Kidney (tissue), 14 donors: ENCODE measurements around the gene RPS6KB2. TPM values are rescaled to one million over a fixed set of nuclear protein-coding genes. Genes with fewer than 3 reads are reported as not detected.

ENCODE experiments used
- DNase-seq, 5 donors: peaks; one replicate each; pipeline ENCODE4 v3.0.0-alpha.2; 2013 to 2020
- FAIRE-seq: peaks from 2 replicates; lab custom pipeline; 2012; peaks lifted over from hg19 to GRCh38; lab: Jason Lieb, UNC
- H3K27ac ChIP-seq, 2 donors: one replicate each; pipeline ENCODE4 v1.7.0; 2013; ENCODE audit warnings: low read depth in 2 of 2, low read length in 2 of 2, inconsistent platforms in 1 of 2
- H3K27me3 ChIP-seq: one replicate; pipeline ENCODE4 v1.7.1; 2013; ENCODE audit warnings: low read length, inconsistent platforms; ENCODE audit not compliant: control insufficient read depth, insufficient read depth
- H3K36me3 ChIP-seq, 3 donors: one replicate each; pipeline versions ENCODE4 v1.7.0 to v1.7.1; 2013; ENCODE audit warnings: low read length in 3 of 3, control low read depth in 1 of 3, inconsistent platforms in 1 of 3; ENCODE audit not compliant: insufficient read depth in 3 of 3, control insufficient read depth in 2 of 3
- H3K4me1 ChIP-seq, 3 donors: one replicate each; pipeline versions ENCODE4 v1.7.0 to v1.7.1; 2013; ENCODE audit warnings: low read length in 3 of 3, inconsistent platforms in 1 of 3, low read depth in 1 of 3; ENCODE audit not compliant: control insufficient read depth in 2 of 3, insufficient read depth in 2 of 3
- H3K4me3 ChIP-seq, 3 donors: one replicate each; pipeline versions ENCODE4 v1.7.0 to v1.8.1; 2013; ENCODE audit warnings: low read length in 3 of 3, control low read depth in 1 of 3, inconsistent platforms in 1 of 3
- H3K9ac ChIP-seq, 3 donors: one replicate each; pipeline versions ENCODE4 v1.7.0 to v1.7.1; 2013; ENCODE audit warnings: low read length in 3 of 3, control low read depth in 1 of 3, inconsistent platforms in 1 of 3
- H3K9me3 ChIP-seq, 3 donors: one replicate each; pipeline versions ENCODE4 v1.7.0 to v1.7.1; 2013; ENCODE audit warnings: low read length in 3 of 3, control low read depth in 1 of 3, inconsistent platforms in 1 of 3; ENCODE audit not compliant: control insufficient read depth in 2 of 3, insufficient read depth in 1 of 3
- intact Hi-C: fragments of 100-400 bp; cut with DNase I; formaldehyde crosslinking; loops from one replicate; pipeline ENCODE4 v1.11.1; 2022
- polyA plus RNA-seq: library from polyadenylated mRNA; stranded (reverse); fragments of 350-450 nt; fragmentation: Illumina TruSeq; extraction: RNeasy Lipid Tissue Mini Kit (QIAGEN cat#74804); gene quantifications from one replicate; pipeline ENCODE4 v1.2.3, GENCODE V29; 2014; ENCODE audit warnings: low read depth, low replicate concordance; ENCODE audit not compliant: insufficient read depth
- total RNA-seq: library from RNA; stranded (reverse); fragmentation: NEBNext Ultra II Directional; extraction: Animal tissue kit (Norgen Biotek cat#: 25700); gene quantifications from one replicate; pipeline ENCODE4 v1.2.1, GENCODE V29; 2021
- TF ChIP-seq, protein P1 (sequence below): IDR thresholded peaks from 3 replicates; pipeline ENCODE4 v1.5.1; 2012; ENCODE audit warnings: mild to moderate bottlenecking, moderate library complexity, borderline replicate concordance; ENCODE audit not compliant: insufficient read depth; ENCODE audit errors: extremely low read depth
- donor health status: control.
- donor health status: control.
- donor health status: control.
- donor health status: control.
- donor health status: control.
- donor health status: DM: yes; HTN: yes; CAD: no.
- donor health status: Normal renal cell carcinoma (clear cell type).

The RPS6KB2 gene
- total and polyA plus RNA-seq, 2 donors from 2014 or later, result 41.3 to 45.4 TPM

DNA sequence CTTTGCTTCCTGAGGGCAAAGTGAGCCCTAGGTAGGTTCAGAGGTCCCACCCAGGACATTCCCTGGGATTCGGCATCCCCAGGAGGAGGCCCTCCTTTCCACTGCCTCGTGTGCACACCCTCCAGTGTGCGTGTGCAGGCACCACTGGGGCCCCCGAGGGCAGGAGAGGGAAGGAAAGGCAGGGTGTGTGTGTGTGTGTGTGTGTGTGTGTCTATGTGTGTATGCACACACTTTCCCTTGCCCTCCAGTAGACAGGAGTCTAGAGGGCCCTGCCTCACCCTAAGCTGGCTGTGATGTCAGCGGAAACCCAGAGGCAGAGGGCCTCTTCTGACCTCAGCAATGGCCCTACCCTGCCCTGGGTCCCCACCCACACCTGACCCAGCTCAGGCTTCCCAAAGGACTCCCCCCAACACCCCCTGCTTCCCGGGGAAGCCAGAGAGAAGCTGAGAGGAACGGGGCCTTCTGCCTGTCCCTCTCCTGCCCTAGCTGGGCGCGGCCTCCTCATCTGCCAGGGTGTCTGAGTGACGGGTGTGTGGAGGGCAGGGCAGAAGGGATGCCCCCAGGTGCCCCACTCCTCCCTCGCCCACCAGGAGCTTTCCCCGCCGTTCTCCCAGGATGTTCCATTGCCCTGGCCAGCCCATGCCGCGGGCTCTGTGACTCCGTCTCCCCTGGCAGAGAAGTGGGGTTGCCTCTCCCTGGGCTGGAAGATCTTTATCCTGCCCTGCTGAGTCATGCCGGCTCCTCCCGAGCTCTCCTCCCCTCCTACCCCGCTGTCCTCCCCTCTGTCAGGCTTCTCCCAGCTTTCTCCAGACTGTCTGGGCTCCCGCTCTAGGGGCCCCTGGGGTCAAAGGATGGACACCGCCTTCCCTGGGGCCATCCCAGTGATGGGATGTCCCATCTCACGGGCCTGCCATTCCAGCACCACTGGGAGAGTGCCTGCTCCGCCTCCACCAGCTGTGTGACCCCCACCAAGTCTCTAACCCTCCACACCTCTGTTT is 48.9 kb upstream of the RPS6KB2 start:
- H3K27me3 ChIP-seq, result no peaks in the 10 kb centered on the region
- no peak for FAIRE-seq
- H3K9ac ChIP-seq, result no peak overlapping the region
- peaks cover 0 to 19% (median 5%) of the 10 kb centered on the region in 3 donors for H3K4me1 ChIP-seq
- TF ChIP-seq, protein P1, sequence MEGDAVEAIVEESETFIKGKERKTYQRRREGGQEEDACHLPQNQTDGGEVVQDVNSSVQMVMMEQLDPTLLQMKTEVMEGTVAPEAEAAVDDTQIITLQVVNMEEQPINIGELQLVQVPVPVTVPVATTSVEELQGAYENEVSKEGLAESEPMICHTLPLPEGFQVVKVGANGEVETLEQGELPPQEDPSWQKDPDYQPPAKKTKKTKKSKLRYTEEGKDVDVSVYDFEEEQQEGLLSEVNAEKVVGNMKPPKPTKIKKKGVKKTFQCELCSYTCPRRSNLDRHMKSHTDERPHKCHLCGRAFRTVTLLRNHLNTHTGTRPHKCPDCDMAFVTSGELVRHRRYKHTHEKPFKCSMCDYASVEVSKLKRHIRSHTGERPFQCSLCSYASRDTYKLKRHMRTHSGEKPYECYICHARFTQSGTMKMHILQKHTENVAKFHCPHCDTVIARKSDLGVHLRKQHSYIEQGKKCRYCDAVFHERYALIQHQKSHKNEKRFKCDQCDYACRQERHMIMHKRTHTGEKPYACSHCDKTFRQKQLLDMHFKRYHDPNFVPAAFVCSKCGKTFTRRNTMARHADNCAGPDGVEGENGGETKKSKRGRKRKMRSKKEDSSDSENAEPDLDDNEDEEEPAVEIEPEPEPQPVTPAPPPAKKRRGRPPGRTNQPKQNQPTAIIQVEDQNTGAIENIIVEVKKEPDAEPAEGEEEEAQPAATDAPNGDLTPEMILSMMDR, result no peak
- peak in 1 of 5 donors; percentile 63 for DNase-seq
- no peaks in the 10 kb centered on the region for H3K36me3 ChIP-seq
- no peak overlapping the region for H3K27ac ChIP-seq
- no peak overlapping the region for H3K4me3 ChIP-seq
- H3K9me3 ChIP-seq, result no peaks in the 10 kb centered on the region
- intact Hi-C loops, result loop anchor here (5.0 kb wide), 1 partner anchor 32 kb away; no protein-coding TSS in a partner anchor

DNA sequence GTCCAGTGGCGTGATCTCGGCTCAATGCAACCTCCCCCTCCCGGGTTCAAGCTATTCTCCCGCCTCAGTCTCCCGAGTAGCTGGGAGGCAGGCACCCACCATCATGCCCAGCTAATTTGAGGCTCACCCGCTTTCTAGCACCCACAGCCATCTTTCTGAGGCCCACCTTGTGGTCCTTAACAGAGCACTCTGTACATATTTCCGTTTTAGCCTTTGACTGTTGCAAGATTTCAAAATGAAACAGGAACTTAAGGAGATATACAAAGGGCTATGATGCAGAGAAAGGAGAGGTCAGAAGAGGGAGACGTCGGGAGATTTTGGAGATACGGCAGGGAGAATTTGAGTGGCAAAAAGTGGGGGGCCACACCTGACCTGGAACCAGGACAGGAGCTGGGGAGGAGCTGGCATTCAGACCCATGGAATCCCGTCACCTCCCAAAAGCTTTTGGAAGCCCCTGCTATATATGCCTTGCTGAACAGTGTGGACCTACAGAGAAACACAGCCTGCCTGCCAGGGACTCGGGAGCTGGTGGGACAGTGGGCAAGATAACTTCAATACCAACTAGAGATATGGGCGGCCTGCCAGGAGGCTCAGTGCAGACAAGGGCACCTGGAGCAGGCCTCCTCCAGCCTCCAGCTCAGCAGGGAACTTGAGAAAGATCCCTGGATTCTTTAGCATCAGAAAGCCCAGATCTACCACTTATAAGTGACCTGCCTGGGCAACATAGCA is 46.9 kb upstream of the RPS6KB2 start:
- no peak for DNase-seq
- intact Hi-C loops, result loop anchor here (5.0 kb wide), 1 partner anchor 34 kb away; no protein-coding TSS in a partner anchor
- no peaks in the 10 kb centered on the region for H3K9me3 ChIP-seq
- H3K4me1 ChIP-seq, result peaks cover 0 to 13% (median 0%) of the 10 kb centered on the region in 3 donors
- H3K4me3 ChIP-seq, result no peak overlapping the region
- no peak overlapping the region for H3K9ac ChIP-seq
- no peaks in the 10 kb centered on the region for H3K36me3 ChIP-seq
- FAIRE-seq, result no peak
- TF ChIP-seq, protein P1, result no peak
- H3K27ac ChIP-seq, result no peak overlapping the region
- H3K27me3 ChIP-seq, result no peaks in the 10 kb centered on the region

DNA sequence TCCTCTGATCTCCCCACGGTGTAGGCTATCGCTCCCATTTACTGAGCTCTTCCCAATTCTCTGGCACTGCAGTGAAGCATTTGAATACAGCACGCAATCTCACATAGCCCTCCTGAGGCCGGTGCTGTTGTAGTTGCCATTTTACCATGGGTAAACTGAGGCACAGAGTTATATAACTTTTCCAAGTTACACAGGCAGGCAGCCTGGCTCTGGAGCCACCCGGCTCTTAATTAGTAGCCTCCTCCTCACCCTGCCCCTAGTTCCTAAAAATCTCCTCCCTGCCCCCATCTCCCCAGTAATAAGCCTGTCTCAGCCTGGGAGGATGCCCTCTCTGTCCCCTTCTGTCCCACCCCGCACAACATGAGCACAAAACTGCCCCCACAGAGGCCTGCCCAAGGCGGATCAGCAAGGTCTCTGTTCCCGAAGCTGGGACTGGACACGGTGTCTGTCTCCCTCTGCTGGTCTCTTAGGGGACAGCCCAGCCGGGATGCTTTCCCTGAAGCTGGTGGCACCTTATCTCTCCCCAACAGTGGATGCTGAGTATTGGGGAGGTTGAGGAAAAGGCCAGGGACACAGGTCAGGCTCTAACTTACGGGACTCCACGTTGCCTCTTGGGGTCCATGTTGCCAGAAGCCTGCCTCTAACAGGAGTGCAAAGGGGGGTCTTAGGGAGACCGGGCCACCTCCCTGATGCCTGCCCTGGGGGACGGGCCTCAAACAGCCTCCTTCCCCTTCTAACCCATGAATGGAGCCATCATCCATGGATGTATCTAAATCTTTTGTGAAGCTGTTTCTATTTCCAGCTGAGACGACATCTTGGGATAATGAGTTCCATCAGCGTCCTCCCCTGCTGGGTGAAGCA is 45.8 kb upstream of the RPS6KB2 start:
- FAIRE-seq, result no peak
- TF ChIP-seq, protein P1, result peak; percentile 98
- Histone ChIP-seq H3K27me3 (no peaks in the 10 kb centered on the region), H3K4me3 (no peak overlapping the region), H3K4me1 (peaks cover 0 to 5% (median 0%) of the 10 kb centered on the region in 3 donors), H3K9me3 (no peaks in the 10 kb centered on the region), H3K36me3 (no peaks in the 10 kb centered on the region), H3K27ac (no peak overlapping the region), H3K9ac (no peak overlapping the region)
- intact Hi-C loops, result loop anchor here (5.0 kb wide), 1 partner anchor 35 kb away; no protein-coding TSS in a partner anchor
- DNase-seq, result peak; percentile 77 to 89 (median 87)
